HepG2 (cell line): ENCODE measurements around the gene POLR3H. TPM values are rescaled to one million over a fixed set of nuclear protein-coding genes. Genes with fewer than 3 reads are reported as not detected.
A peak's percentile ranks its signal among the peaks of the same experiment; 100 is the strongest.

Source experiments
- GFI1 ChIP-seq: sonication (generic); formaldehyde crosslinking; IDR thresholded peaks from 2 replicates; pipeline ENCODE4 v1.5.0; 2020; ENCODE audit warnings: missing genetic modification reagents, mild to moderate bottlenecking, borderline replicate concordance
- NCOA1 ChIP-seq: sonication (generic); formaldehyde crosslinking; IDR thresholded peaks from 2 replicates; pipeline ENCODE4 v1.9.0; 2021; ENCODE audit warnings: missing genetic modification reagents
- SNAPC2 ChIP-seq: sonication (generic); formaldehyde crosslinking; IDR thresholded peaks from 2 replicates; pipeline ENCODE4 v1.8.1; 2022; ENCODE audit warnings: mild to moderate bottlenecking, missing genetic modification reagents
- TCF12 ChIP-seq, 2 experiments: fragments of 450-650 bp in 1 of 2; sonication (generic) in 1 of 2; formaldehyde crosslinking in 1 of 2; IDR thresholded peaks; 2 replicates each; pipeline versions ENCODE4 v1.6.1 to v1.8.0; 2017 to 2022; ENCODE audit warnings: antibody characterized with exemption in 1 of 2, mild to moderate bottlenecking in 1 of 2, missing genetic modification reagents in 1 of 2, moderate library complexity in 1 of 2
- XBP1 ChIP-seq: sonication (generic); formaldehyde crosslinking; IDR thresholded peaks from 2 replicates; pipeline ENCODE4 v1.5.0; 2020; ENCODE audit warnings: missing genetic modification reagents
- ZFP62 ChIP-seq: sonication (generic); formaldehyde crosslinking; IDR thresholded peaks from 2 replicates; pipeline ENCODE4 v1.4.0; 2020; ENCODE audit warnings: missing genetic modification reagents
- ZNF10 ChIP-seq: sonication (generic); formaldehyde crosslinking; IDR thresholded peaks from 2 replicates; pipeline ENCODE4 v1.4.0; 2020; ENCODE audit warnings: mild to moderate bottlenecking, low read depth, missing genetic modification reagents, borderline replicate concordance
- ZNF12 ChIP-seq: sonication (generic); formaldehyde crosslinking; IDR thresholded peaks from 2 replicates; pipeline ENCODE4 v1.5.0; 2020; ENCODE audit warnings: missing genetic modification reagents
- ZNF34 ChIP-seq: sonication (generic); formaldehyde crosslinking; IDR thresholded peaks from 2 replicates; pipeline ENCODE4 v1.4.0; 2020; ENCODE audit warnings: mild to moderate bottlenecking, missing genetic modification reagents, borderline replicate concordance
- ZNF644 ChIP-seq: IDR thresholded peaks from 2 replicates; pipeline ENCODE4 v1.6.1; 2016; ENCODE audit warnings: low read depth
- ZNF749 ChIP-seq: sonication (generic); formaldehyde crosslinking; IDR thresholded peaks from 2 replicates; pipeline ENCODE4 v1.8.0; 2022; ENCODE audit warnings: mild to moderate bottlenecking, missing genetic modification reagents, moderate library complexity, borderline replicate concordance
- polyA plus RNA-seq, 8 experiments: library from polyadenylated mRNA; depleted of rRNA in 3 of 8; stranded (reverse) in 7 of 8; unstranded in 1 of 8; fragments of >200 nt; fragmentation: Illumina TruSeq in 4 of 8; extraction: Trizol in 4 of 8; gene quantifications; 2 replicates each; pipeline versions ENCODE4 v1.2.1 to v1.2.3, GENCODE V29; 2011 to 2016; ENCODE audit warnings: low read depth in 4 of 8, missing spikeins in 1 of 8, mixed read lengths in 1 of 8; ENCODE audit not compliant: insufficient read depth in 1 of 8
- total RNA-seq, 5 experiments: library from RNA; depleted of rRNA; stranded (reverse); fragments of >200 nt; fragmentation: Illumina TruSeq; extraction: Trizol; gene quantifications; 2 replicates each; pipeline ENCODE4 v1.2.3, GENCODE V29; 2016; ENCODE audit warnings: low read depth in 1 of 5
- TF ChIP-seq, protein P1 (sequence below): sonication (generic); formaldehyde crosslinking; IDR thresholded peaks from 2 replicates; pipeline ENCODE4 v1.9.0; 2021; ENCODE audit warnings: missing genetic modification reagents, mild to moderate bottlenecking, borderline replicate concordance
- TF ChIP-seq, protein P2 (sequence below): sonication (generic); formaldehyde crosslinking; IDR thresholded peaks from 2 replicates; pipeline ENCODE4 v1.5.1; 2020; ENCODE audit warnings: mild to moderate bottlenecking, missing genetic modification reagents, moderate library complexity
- TF ChIP-seq, protein P3 (sequence below): sonication (generic); formaldehyde crosslinking; IDR thresholded peaks from 2 replicates; pipeline ENCODE4 v1.9.0; 2021; ENCODE audit warnings: missing genetic modification reagents, borderline replicate concordance
- TF ChIP-seq, protein P4 (sequence below): sonication (generic); formaldehyde crosslinking; IDR thresholded peaks from 2 replicates; pipeline ENCODE4 v1.4.0; 2020; ENCODE audit warnings: missing genetic modification reagents

POLR3H gene
- total and polyA plus RNA-seq, 2 of the 13 experiments (the other 11 are each of a cell fraction or from before 2014, with no cell fraction given): 10.3 to 28.6 TPM

DNA sequence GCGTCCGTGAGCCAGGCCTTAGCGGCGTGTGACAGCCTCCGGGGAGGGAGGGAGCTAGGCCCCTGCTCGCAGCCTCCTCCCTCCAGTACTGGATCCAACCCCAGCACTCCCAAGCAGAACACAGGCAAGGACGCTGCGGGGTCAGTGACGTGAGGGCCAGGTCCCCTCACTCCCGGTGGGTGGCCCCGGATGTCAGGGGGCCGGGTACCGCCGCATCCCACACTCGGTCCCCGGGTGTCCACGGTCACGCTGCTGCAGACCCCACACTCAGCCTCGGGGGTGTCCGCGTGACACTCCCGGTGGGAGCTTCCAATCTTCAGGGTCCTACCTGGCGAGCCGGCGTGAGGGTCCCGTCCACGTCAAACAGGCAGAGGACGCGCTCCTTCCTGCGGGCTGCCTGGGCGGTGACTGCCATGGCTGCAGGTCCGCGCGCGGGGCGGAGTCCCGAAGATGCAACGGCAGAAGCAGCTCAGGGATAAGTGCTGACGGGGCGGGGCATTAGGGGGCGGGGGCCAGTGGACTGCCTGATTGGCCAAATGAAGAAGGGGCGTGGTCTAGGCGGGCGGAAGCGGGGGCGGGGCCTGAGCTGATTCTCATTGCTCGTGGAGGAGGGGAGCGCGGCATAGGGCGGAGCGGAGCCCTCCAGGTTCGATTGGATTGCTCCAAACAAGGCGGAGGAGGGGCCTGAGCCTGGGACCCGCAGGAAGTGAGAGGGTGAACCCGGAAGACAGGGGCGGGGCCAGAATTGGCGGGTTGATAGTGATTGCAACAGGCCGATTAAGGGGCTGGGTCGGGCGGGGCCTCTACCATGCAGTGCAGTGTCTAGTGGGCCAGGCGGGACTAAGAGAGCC, 45.3 kb upstream of the POLR3H start, which contains the start of gene PMM1 (continued):
- TF ChIP-seq ZNF749 (0 out of 2 replicates have a peak, but pooled peaks have one; percentile 12), ZNF34 (CRISPR knock-in tag) (no peak), ZNF12 (no peak), ZNF644 (CRISPR knock-in tag) (no peak), XBP1 (CRISPR knock-in tag) (no peak), ZFP62 (no peak), SNAPC2 (CRISPR knock-in tag) (no peak; the same call in 1 of the 2 replicates), GFI1 (CRISPR knock-in tag) (peak; percentile 33; the same call in 1 of the 2 replicates), ZNF10 (no peak), NCOA1 (CRISPR knock-in tag) (no peak), TCF12 (IDR thresholded peaks at IDR 0.05) (no peak), TCF12 (CRISPR knock-in tag; IDR thresholded peaks at IDR 0.05) (peak; percentile 14; the same call in 1 of the 2 replicates)
- TF ChIP-seq, protein P1, sequence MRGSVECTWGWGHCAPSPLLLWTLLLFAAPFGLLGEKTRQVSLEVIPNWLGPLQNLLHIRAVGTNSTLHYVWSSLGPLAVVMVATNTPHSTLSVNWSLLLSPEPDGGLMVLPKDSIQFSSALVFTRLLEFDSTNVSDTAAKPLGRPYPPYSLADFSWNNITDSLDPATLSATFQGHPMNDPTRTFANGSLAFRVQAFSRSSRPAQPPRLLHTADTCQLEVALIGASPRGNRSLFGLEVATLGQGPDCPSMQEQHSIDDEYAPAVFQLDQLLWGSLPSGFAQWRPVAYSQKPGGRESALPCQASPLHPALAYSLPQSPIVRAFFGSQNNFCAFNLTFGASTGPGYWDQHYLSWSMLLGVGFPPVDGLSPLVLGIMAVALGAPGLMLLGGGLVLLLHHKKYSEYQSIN (CRISPR knock-in tag): no peak
- TF ChIP-seq, protein P2, sequence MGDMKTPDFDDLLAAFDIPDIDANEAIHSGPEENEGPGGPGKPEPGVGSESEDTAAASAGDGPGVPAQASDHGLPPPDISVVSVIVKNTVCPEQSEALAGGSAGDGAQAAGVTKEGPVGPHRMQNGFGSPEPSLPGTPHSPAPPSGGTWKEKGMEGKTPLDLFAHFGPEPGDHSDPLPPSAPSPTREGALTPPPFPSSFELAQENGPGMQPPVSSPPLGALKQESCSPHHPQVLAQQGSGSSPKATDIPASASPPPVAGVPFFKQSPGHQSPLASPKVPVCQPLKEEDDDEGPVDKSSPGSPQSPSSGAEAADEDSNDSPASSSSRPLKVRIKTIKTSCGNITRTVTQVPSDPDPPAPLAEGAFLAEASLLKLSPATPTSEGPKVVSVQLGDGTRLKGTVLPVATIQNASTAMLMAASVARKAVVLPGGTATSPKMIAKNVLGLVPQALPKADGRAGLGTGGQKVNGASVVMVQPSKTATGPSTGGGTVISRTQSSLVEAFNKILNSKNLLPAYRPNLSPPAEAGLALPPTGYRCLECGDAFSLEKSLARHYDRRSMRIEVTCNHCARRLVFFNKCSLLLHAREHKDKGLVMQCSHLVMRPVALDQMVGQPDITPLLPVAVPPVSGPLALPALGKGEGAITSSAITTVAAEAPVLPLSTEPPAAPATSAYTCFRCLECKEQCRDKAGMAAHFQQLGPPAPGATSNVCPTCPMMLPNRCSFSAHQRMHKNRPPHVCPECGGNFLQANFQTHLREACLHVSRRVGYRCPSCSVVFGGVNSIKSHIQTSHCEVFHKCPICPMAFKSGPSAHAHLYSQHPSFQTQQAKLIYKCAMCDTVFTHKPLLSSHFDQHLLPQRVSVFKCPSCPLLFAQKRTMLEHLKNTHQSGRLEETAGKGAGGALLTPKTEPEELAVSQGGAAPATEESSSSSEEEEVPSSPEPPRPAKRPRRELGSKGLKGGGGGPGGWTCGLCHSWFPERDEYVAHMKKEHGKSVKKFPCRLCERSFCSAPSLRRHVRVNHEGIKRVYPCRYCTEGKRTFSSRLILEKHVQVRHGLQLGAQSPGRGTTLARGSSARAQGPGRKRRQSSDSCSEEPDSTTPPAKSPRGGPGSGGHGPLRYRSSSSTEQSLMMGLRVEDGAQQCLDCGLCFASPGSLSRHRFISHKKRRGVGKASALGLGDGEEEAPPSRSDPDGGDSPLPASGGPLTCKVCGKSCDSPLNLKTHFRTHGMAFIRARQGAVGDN: peak; percentile 67
- TF ChIP-seq, protein P3, sequence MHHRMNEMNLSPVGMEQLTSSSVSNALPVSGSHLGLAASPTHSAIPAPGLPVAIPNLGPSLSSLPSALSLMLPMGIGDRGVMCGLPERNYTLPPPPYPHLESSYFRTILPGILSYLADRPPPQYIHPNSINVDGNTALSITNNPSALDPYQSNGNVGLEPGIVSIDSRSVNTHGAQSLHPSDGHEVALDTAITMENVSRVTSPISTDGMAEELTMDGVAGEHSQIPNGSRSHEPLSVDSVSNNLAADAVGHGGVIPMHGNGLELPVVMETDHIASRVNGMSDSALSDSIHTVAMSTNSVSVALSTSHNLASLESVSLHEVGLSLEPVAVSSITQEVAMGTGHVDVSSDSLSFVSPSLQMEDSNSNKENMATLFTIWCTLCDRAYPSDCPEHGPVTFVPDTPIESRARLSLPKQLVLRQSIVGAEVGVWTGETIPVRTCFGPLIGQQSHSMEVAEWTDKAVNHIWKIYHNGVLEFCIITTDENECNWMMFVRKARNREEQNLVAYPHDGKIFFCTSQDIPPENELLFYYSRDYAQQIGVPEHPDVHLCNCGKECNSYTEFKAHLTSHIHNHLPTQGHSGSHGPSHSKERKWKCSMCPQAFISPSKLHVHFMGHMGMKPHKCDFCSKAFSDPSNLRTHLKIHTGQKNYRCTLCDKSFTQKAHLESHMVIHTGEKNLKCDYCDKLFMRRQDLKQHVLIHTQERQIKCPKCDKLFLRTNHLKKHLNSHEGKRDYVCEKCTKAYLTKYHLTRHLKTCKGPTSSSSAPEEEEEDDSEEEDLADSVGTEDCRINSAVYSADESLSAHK (CRISPR knock-in tag): no peak
- TF ChIP-seq, protein P4, sequence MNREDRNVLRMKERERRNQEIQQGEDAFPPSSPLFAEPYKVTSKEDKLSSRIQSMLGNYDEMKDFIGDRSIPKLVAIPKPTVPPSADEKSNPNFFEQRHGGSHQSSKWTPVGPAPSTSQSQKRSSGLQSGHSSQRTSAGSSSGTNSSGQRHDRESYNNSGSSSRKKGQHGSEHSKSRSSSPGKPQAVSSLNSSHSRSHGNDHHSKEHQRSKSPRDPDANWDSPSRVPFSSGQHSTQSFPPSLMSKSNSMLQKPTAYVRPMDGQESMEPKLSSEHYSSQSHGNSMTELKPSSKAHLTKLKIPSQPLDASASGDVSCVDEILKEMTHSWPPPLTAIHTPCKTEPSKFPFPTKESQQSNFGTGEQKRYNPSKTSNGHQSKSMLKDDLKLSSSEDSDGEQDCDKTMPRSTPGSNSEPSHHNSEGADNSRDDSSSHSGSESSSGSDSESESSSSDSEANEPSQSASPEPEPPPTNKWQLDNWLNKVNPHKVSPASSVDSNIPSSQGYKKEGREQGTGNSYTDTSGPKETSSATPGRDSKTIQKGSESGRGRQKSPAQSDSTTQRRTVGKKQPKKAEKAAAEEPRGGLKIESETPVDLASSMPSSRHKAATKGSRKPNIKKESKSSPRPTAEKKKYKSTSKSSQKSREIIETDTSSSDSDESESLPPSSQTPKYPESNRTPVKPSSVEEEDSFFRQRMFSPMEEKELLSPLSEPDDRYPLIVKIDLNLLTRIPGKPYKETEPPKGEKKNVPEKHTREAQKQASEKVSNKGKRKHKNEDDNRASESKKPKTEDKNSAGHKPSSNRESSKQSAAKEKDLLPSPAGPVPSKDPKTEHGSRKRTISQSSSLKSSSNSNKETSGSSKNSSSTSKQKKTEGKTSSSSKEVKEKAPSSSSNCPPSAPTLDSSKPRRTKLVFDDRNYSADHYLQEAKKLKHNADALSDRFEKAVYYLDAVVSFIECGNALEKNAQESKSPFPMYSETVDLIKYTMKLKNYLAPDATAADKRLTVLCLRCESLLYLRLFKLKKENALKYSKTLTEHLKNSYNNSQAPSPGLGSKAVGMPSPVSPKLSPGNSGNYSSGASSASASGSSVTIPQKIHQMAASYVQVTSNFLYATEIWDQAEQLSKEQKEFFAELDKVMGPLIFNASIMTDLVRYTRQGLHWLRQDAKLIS: no peak
